ENCODE measurements around the gene PTPRN2. TPM values are rescaled to one million over a fixed set of nuclear protein-coding genes. Genes with fewer than 3 reads are reported as not detected.
A peak's percentile ranks its signal among the peaks of the same experiment; 100 is the strongest.

PTPRN2 gene
- total RNA-seq, 1 donor from 2014 or later: 32.2 TPM

- H3K36me3 Mint-ChIP-seq (ENCODE audit: low read depth): peaks cover 4% of the 10 kb centered on the region
- H3K27me3 Mint-ChIP-seq (ENCODE audit: low read depth): peaks cover 6% of the 10 kb centered on the region
- no peaks in the 10 kb centered on the region for H3K9me3 Mint-ChIP-seq
- no peak for TF ChIP-seq CTCF (conservative IDR thresholded peaks at IDR 0.05)
- H3K4me3 Mint-ChIP-seq: no peak overlapping the region
- DNase-seq (ENCODE audit: low read depth, low spot score): no peak
- no peak overlapping the region for H3K27ac Mint-ChIP-seq (ENCODE audit: unreplicated experiment)
- peaks cover 13% of the 10 kb centered on the region for H3K4me1 Mint-ChIP-seq
Observed at GRCh38 chr7:157603716-157604115, 983.9 kb downstream of the PTPRN2 start.

GRCh38 chr7:157603005-157603404 lies 984.6 kb downstream of the PTPRN2 start:
- Mint-ChIP-seq H3K27me3 (ENCODE audit: low read depth) (peaks cover 6% of the 10 kb centered on the region), H3K27ac (ENCODE audit: unreplicated experiment) (no peak overlapping the region)

GRCh38 chr7:157602581-157602980 lies 985.0 kb downstream of the PTPRN2 start:
- H3K27me3 Mint-ChIP-seq (ENCODE audit: low read depth): peaks cover 6% of the 10 kb centered on the region
- H3K27ac Mint-ChIP-seq (ENCODE audit: unreplicated experiment): no peak overlapping the region
- peaks cover 5% of the 10 kb centered on the region for H3K36me3 Mint-ChIP-seq (ENCODE audit: low read depth)
- DNase-seq (ENCODE audit: low read depth, low spot score): no peak
- H3K4me3 Mint-ChIP-seq: no peak overlapping the region
- H3K4me1 Mint-ChIP-seq: peaks cover 17% of the 10 kb centered on the region
- no peak for TF ChIP-seq CTCF (conservative IDR thresholded peaks at IDR 0.05)
- no peaks in the 10 kb centered on the region for H3K9me3 Mint-ChIP-seq

More at GRCh38 chr7:157603005-157603404, 984.6 kb downstream of the PTPRN2 start:
- Mint-ChIP-seq H3K9me3 (no peaks in the 10 kb centered on the region), H3K4me1 (peaks cover 13% of the 10 kb centered on the region), H3K4me3 (no peak overlapping the region), H3K36me3 (ENCODE audit: low read depth) (peaks cover 4% of the 10 kb centered on the region)
- no peak for TF ChIP-seq CTCF (conservative IDR thresholded peaks at IDR 0.05)
- DNase-seq (ENCODE audit: low read depth, low spot score): no peak

GRCh38 chr7:157602156-157602555 lies 985.5 kb downstream of the PTPRN2 start:
- DNase-seq (ENCODE audit: low read depth, low spot score): no peak
- TF ChIP-seq CTCF (conservative IDR thresholded peaks at IDR 0.05): no peak
- H3K4me3 Mint-ChIP-seq: peak overlapping the region; percentile 31
- H3K4me1 Mint-ChIP-seq: peaks cover 21% of the 10 kb centered on the region
- H3K27me3 Mint-ChIP-seq (ENCODE audit: low read depth): peaks cover 6% of the 10 kb centered on the region
- H3K27ac Mint-ChIP-seq (ENCODE audit: unreplicated experiment): no peak overlapping the region
- no peaks in the 10 kb centered on the region for H3K9me3 Mint-ChIP-seq
- peaks cover 8% of the 10 kb centered on the region for H3K36me3 Mint-ChIP-seq (ENCODE audit: low read depth)

GRCh38 chr7:157601530-157601929 lies 986.1 kb downstream of the PTPRN2 start:
- H3K4me3 Mint-ChIP-seq: peak overlapping the region; percentile 69
- TF ChIP-seq CTCF (conservative IDR thresholded peaks at IDR 0.05): no peak
- H3K36me3 Mint-ChIP-seq (ENCODE audit: low read depth): peaks cover 6% of the 10 kb centered on the region
- H3K27me3 Mint-ChIP-seq (ENCODE audit: low read depth): peaks cover 3% of the 10 kb centered on the region
- peak overlapping the region; percentile 43 for H3K27ac Mint-ChIP-seq (ENCODE audit: unreplicated experiment)
- H3K4me1 Mint-ChIP-seq: peaks cover 22% of the 10 kb centered on the region
- H3K9me3 Mint-ChIP-seq: no peaks in the 10 kb centered on the region
- no peak for DNase-seq (ENCODE audit: low read depth, low spot score)

- peaks cover 2% of the 10 kb centered on the region for H3K27me3 Mint-ChIP-seq (ENCODE audit: low read depth)
- H3K4me1 Mint-ChIP-seq: peaks cover 19% of the 10 kb centered on the region
Observed at GRCh38 chr7:157599491-157599890, 988.1 kb downstream of the PTPRN2 start.

More at GRCh38 chr7:157599491-157599890, 988.1 kb downstream of the PTPRN2 start:
- H3K9me3 Mint-ChIP-seq: no peaks in the 10 kb centered on the region
- H3K27ac Mint-ChIP-seq (ENCODE audit: unreplicated experiment): no peak overlapping the region
- H3K4me3 Mint-ChIP-seq: peak overlapping the region; percentile 6
- DNase-seq (ENCODE audit: low read depth, low spot score): no peak
- TF ChIP-seq CTCF (conservative IDR thresholded peaks at IDR 0.05): no peak
- H3K36me3 Mint-ChIP-seq (ENCODE audit: low read depth): peaks cover 9% of the 10 kb centered on the region
